GM18951 (cell line): Measurements from ENCODE around the gene ACOX3.
"Not testable (repeated sequence)": the region's sequence is repeated elsewhere in the genome, so short reads cannot be mapped to it uniquely, and the experiment has no call there.

Experiments used
- POLR2A ChIP-seq: IDR thresholded peaks from 4 replicates; pipeline ENCODE4 v1.6.1; 2011; ENCODE audit warnings: mild to moderate bottlenecking; ENCODE audit not compliant: insufficient read length, insufficient read depth; ENCODE audit errors: extremely low read depth
- in situ Hi-C: fragments of 300-500 bp; cut with MboI; formaldehyde crosslinking; loops from one replicate; pipeline ENCODE4 v1.12.0; 2022; ENCODE audit warnings: low sequenced_read_pairs, mixed read lengths, inconsistent platforms; ENCODE audit not compliant: unreplicated experiment

Gene ACOX3

GRCh38 chr4:8345946-8346814 is 94.3 kb downstream of the ACOX3 start:
- no peak for TF ChIP-seq POLR2A
- in situ Hi-C loops = no loop called here

- in situ Hi-C loops = no loop called here
- TF ChIP-seq POLR2A = no peak
These were observed 95.2 kb downstream of the ACOX3 start for GRCh38 chr4:8345053-8345945.

GRCh38 chr4:8344377-8344776 is 96.1 kb downstream of the ACOX3 start:
- in situ Hi-C loops = no loop called here
- TF ChIP-seq POLR2A = no peak

GRCh38 chr4:8343967-8344331 is 96.6 kb downstream of the ACOX3 start:
- no peak for TF ChIP-seq POLR2A
- in situ Hi-C loops = no loop called here

- TF ChIP-seq POLR2A = no peak
- in situ Hi-C loops = no loop called here
These were observed 97.1 kb downstream of the ACOX3 start for GRCh38 chr4:8343262-8343966.

- in situ Hi-C loops = no loop called here
- no peak for TF ChIP-seq POLR2A
These were observed 97.8 kb downstream of the ACOX3 start for GRCh38 chr4:8342651-8343261.

- no peak for TF ChIP-seq POLR2A
- in situ Hi-C loops = no loop called here
These were observed 98.8 kb downstream of the ACOX3 start for GRCh38 chr4:8341691-8342090.

- in situ Hi-C loops = not testable (repeated sequence)
These were observed 99.2 kb downstream of the ACOX3 start for GRCh38 chr4:8341281-8341680.

- in situ Hi-C loops = no loop called here
- no peak for TF ChIP-seq POLR2A
These were observed 99.7 kb downstream of the ACOX3 start for GRCh38 chr4:8340781-8341241.

GRCh38 chr4:8338351-8338961 is 102.1 kb downstream of the ACOX3 start:
- no peak for TF ChIP-seq POLR2A
- in situ Hi-C loops = no loop called here

GRCh38 chr4:8336412-8337075 is 104.0 kb downstream of the ACOX3 start:
- in situ Hi-C loops = no loop called here
- no peak for TF ChIP-seq POLR2A

GRCh38 chr4:8335848-8336247 is 104.7 kb downstream of the ACOX3 start:
- no peak for TF ChIP-seq POLR2A
- in situ Hi-C loops = no loop called here
